Retina (tissue), 1 donor: ENCODE measurements around the gene EXD3.

Source experiments
- DNase-seq: peaks from one replicate; pipeline ENCODE4 v3.0.0-alpha.2; 2016

Gene EXD3

GRCh38 chr9:137374131-137374845, 48.7 kb downstream of the EXD3 start:
- peak; percentile 47 for DNase-seq

- peak; percentile 70 for DNase-seq
These were observed 49.4 kb downstream of the EXD3 start for GRCh38 chr9:137373611-137373980.

- DNase-seq = peak; percentile 62
These were observed 50.0 kb downstream of the EXD3 start for GRCh38 chr9:137372693-137373610.

GRCh38 chr9:137371946-137372651, 50.9 kb downstream of the EXD3 start:
- peak; percentile 47 for DNase-seq

GRCh38 chr9:137371521-137371941, 51.4 kb downstream of the EXD3 start:
- DNase-seq = peak; percentile 48

- peak; percentile 96 for DNase-seq
These were observed 52.0 kb downstream of the EXD3 start for GRCh38 chr9:137370865-137371520.

GRCh38 chr9:137369911-137370764, 52.8 kb downstream of the EXD3 start:
- no peak for DNase-seq

GRCh38 chr9:137369061-137369787, 53.7 kb downstream of the EXD3 start:
- peak; percentile 56 for DNase-seq

GRCh38 chr9:137368431-137369035, 54.4 kb downstream of the EXD3 start:
- peak; percentile 67 for DNase-seq

GRCh38 chr9:137367506-137368430, 55.2 kb downstream of the EXD3 start:
- DNase-seq = no peak

- no peak for DNase-seq
These were observed 56.0 kb downstream of the EXD3 start for GRCh38 chr9:137366891-137367381.

GRCh38 chr9:137366445-137366810, 56.5 kb downstream of the EXD3 start:
- DNase-seq = no peak

- DNase-seq = no peak
These were observed 57.2 kb downstream of the EXD3 start for GRCh38 chr9:137365552-137366444.

GRCh38 chr9:137365056-137365455, 57.9 kb downstream of the EXD3 start:
- no peak for DNase-seq

GRCh38 chr9:137359850-137360249, 63.1 kb downstream of the EXD3 start:
- DNase-seq = no peak

GRCh38 chr9:137358126-137358525, 64.8 kb downstream of the EXD3 start:
- DNase-seq = no peak

- DNase-seq = no peak
These were observed 65.8 kb downstream of the EXD3 start for GRCh38 chr9:137357166-137357565.

GRCh38 chr9:137355761-137356365, 67.1 kb downstream of the EXD3 start:
- DNase-seq = no peak
